SK-N-SH (cell line): ENCODE results near the gene RESF1.

Experiments used
- CTCF ChIP-seq: fragments of 200-600 bp; sonication (generic); IDR thresholded peaks from 2 replicates; pipeline ENCODE4 v1.6.1; 2017; ENCODE audit warnings: antibody characterized with exemption, mild to moderate bottlenecking, moderate library complexity
- EP300 ChIP-seq, 2 experiments: IDR thresholded peaks; 2 replicates each; pipeline versions ENCODE4 v1.4.0 to v1.6.1; 2012; ENCODE audit warnings: borderline replicate concordance in 1 of 2, low read depth in 1 of 2, low read length in 1 of 2
- EZH2phosphoT487 ChIP-seq: fragments of 200-600 bp; sonication (generic); IDR thresholded peaks from 2 replicates; pipeline ENCODE4 v1.6.1; 2017; ENCODE audit warnings: low read depth, mixed run types, mild to moderate bottlenecking, antibody characterized with exemption, moderate library complexity, borderline replicate concordance
- GATA2 ChIP-seq: sonication (generic); formaldehyde crosslinking; IDR thresholded peaks from 2 replicates; pipeline ENCODE4 v1.5.0; 2020; ENCODE audit warnings: mild to moderate bottlenecking, missing genetic modification reagents
- MXI1 ChIP-seq: IDR thresholded peaks from 2 replicates; pipeline ENCODE4 v1.6.1; 2012; ENCODE audit warnings: mild to moderate bottlenecking, low read depth, low read length, improper control_type of control experiment
- NFIC ChIP-seq: IDR thresholded peaks from 2 replicates; pipeline ENCODE4 v1.4.0; 2012; ENCODE audit warnings: borderline replicate concordance
- POLR2AphosphoS5 ChIP-seq: IDR thresholded peaks from 2 replicates; pipeline ENCODE4 v1.6.1; 2012; ENCODE audit warnings: low read depth, low read length
- RAD21 ChIP-seq: IDR thresholded peaks from 2 replicates; pipeline ENCODE4 v1.6.1; 2012; ENCODE audit warnings: mild to moderate bottlenecking, low read length
- SIN3A ChIP-seq: IDR thresholded peaks from 2 replicates; pipeline ENCODE4 v1.6.1; 2012; ENCODE audit warnings: low read depth, mild to moderate bottlenecking, low read length, moderate library complexity, borderline replicate concordance
- USF1 ChIP-seq: IDR thresholded peaks from 2 replicates; pipeline ENCODE4 v1.4.0; 2012; ENCODE audit warnings: low read depth, borderline replicate concordance

GRCh38 chr12:31958569-31959160, 550 bp upstream of the RESF1 start:
- TF ChIP-seq USF1 (no peak), SIN3A (no peak), EP300 (IDR thresholded peaks at IDR 0.05; ENCODE audit: borderline replicate concordance in 1 of 2, low read depth in 1 of 2, low read length in 1 of 2) (no peak), MXI1 (no peak), EZH2phosphoT487 (no peak), GATA2 (CRISPR knock-in tag) (no peak), CTCF (no peak), NFIC (no peak), POLR2AphosphoS5 (no peak), RAD21 (no peak)
